Activated CD8-positive, alpha-beta memory T cell treated with anti-CD3 and anti-CD28 coated beads, Interleukin-2, amount 10 ng/mL, durations not matched to agents 7 days and 5 days (primary cell): ENCODE results near the gene SLC9A9. TPM values are rescaled to one million over a fixed set of nuclear protein-coding genes. Genes with fewer than 3 reads are reported as not detected.

Experiments
- ATAC-seq: fragments of 150-1000 bp; cut with Tn5 transposase; one replicate; pipeline ENCODE4 v1.10.0; 2021; ENCODE audit warnings: moderate library complexity
- CTCF ChIA-PET: fragments of 350-600 bp; sonication (Branson Sonifier 250); formaldehyde crosslinking; loops from one replicate; lab custom pipeline; 2021; ENCODE audit warnings: antibody characterized with exemption; lab: Charles Lee
- DNase-seq: peaks from one replicate; pipeline ENCODE4 v3.0.0-alpha.2; 2020
- H3K27ac Mint-ChIP-seq: one replicate; pipeline ENCODE4 v1.8.0; 2021; ENCODE audit warnings: mild to moderate bottlenecking, mixed read lengths
- H3K27me3 Mint-ChIP-seq: one replicate; pipeline ENCODE4 v1.8.0; 2021; ENCODE audit warnings: mixed read lengths
- H3K36me3 Mint-ChIP-seq: one replicate; pipeline ENCODE4 v1.8.0; 2021; ENCODE audit warnings: mild to moderate bottlenecking, mixed read lengths
- H3K4me1 Mint-ChIP-seq: one replicate; pipeline ENCODE4 v1.8.0; 2021; ENCODE audit warnings: mixed read lengths
- H3K4me3 Mint-ChIP-seq: one replicate; pipeline ENCODE4 v1.8.0; 2021; ENCODE audit warnings: mild to moderate bottlenecking, moderate library complexity, mixed read lengths
- H3K9me3 Mint-ChIP-seq: one replicate; pipeline ENCODE4 v1.8.0; 2022; ENCODE audit warnings: low read depth, mixed read lengths
- total RNA-seq, 2 experiments: library from RNA; stranded (reverse); gene quantifications; one replicate each; pipeline ENCODE4 v1.2.3, GENCODE V29; 2021

Gene SLC9A9
- total RNA-seq, 2 experiments from 2014 or later: 6.8 to 10.8 TPM

- H3K9me3 Mint-ChIP-seq: no peaks in the 10 kb centered on the region
- CTCF ChIA-PET: no interaction called here
- H3K36me3 Mint-ChIP-seq: no peaks in the 10 kb centered on the region
- DNase-seq: no peak
- no peaks in the 10 kb centered on the region for H3K4me1 Mint-ChIP-seq
- H3K27me3 Mint-ChIP-seq: no peaks in the 10 kb centered on the region
- no peak overlapping the region for H3K4me3 Mint-ChIP-seq
- H3K27ac Mint-ChIP-seq: no peak overlapping the region
- no peak for ATAC-seq
Measured at GRCh38 chr3:143241481-143241951, 606.8 kb downstream of the SLC9A9 start.

GRCh38 chr3:143240886-143241285, 607.4 kb downstream of the SLC9A9 start:
- Mint-ChIP-seq H3K27me3 (no peaks in the 10 kb centered on the region), H3K27ac (no peak overlapping the region), H3K4me1 (no peaks in the 10 kb centered on the region), H3K4me3 (no peak overlapping the region), H3K9me3 (no peaks in the 10 kb centered on the region), H3K36me3 (no peaks in the 10 kb centered on the region)
- ATAC-seq: no peak
- CTCF ChIA-PET: no interaction called here
- DNase-seq: no peak

- H3K4me1 Mint-ChIP-seq: no peaks in the 10 kb centered on the region
- CTCF ChIA-PET: no interaction called here
- no peaks in the 10 kb centered on the region for H3K27me3 Mint-ChIP-seq
- DNase-seq (no peak), ATAC-seq (no peak)
- H3K4me3 Mint-ChIP-seq: no peak overlapping the region
- no peaks in the 10 kb centered on the region for H3K36me3 Mint-ChIP-seq
- H3K27ac Mint-ChIP-seq: no peak overlapping the region
- H3K9me3 Mint-ChIP-seq: no peaks in the 10 kb centered on the region
Measured at GRCh38 chr3:143239031-143239430, 609.2 kb downstream of the SLC9A9 start.

- DNase-seq (no peak), ATAC-seq (no peak)
- Mint-ChIP-seq H3K4me3 (no peak overlapping the region), H3K27ac (no peak overlapping the region), H3K4me1 (no peaks in the 10 kb centered on the region), H3K27me3 (no peaks in the 10 kb centered on the region), H3K36me3 (no peaks in the 10 kb centered on the region), H3K9me3 (no peaks in the 10 kb centered on the region)
- CTCF ChIA-PET: interaction anchor here (1.2 kb wide), 1 partner anchor 116 kb away, joined by 3 read pairs; no protein-coding TSS in a partner anchor
Measured at GRCh38 chr3:143237077-143237627, 611.1 kb downstream of the SLC9A9 start.

- no peak for DNase-seq
- no peak overlapping the region for H3K27ac Mint-ChIP-seq
- no peaks in the 10 kb centered on the region for H3K4me1 Mint-ChIP-seq
- H3K4me3 Mint-ChIP-seq: no peak overlapping the region
- H3K36me3 Mint-ChIP-seq: no peaks in the 10 kb centered on the region
- CTCF ChIA-PET: interaction anchor here (1.2 kb wide), 1 partner anchor 115 kb away, joined by 3 read pairs; no protein-coding TSS in a partner anchor
- no peaks in the 10 kb centered on the region for H3K27me3 Mint-ChIP-seq
- no peaks in the 10 kb centered on the region for H3K9me3 Mint-ChIP-seq
- ATAC-seq: no peak
Measured at GRCh38 chr3:143236226-143236964, 611.9 kb downstream of the SLC9A9 start.

- ATAC-seq: no peak
- no peak overlapping the region for H3K4me3 Mint-ChIP-seq
- no peaks in the 10 kb centered on the region for H3K36me3 Mint-ChIP-seq
- H3K27ac Mint-ChIP-seq: no peak overlapping the region
- no peak for DNase-seq
- H3K27me3 Mint-ChIP-seq: no peaks in the 10 kb centered on the region
- CTCF ChIA-PET: interaction anchor here (1.2 kb wide), 1 partner anchor 115 kb away, joined by 3 read pairs; no protein-coding TSS in a partner anchor
- no peaks in the 10 kb centered on the region for H3K4me1 Mint-ChIP-seq
- H3K9me3 Mint-ChIP-seq: no peaks in the 10 kb centered on the region
Measured at GRCh38 chr3:143235614-143236204, 612.6 kb downstream of the SLC9A9 start.

GRCh38 chr3:143234526-143234925, 613.7 kb downstream of the SLC9A9 start:
- Mint-ChIP-seq H3K9me3 (no peaks in the 10 kb centered on the region), H3K4me1 (no peaks in the 10 kb centered on the region), H3K27ac (no peak overlapping the region), H3K36me3 (no peaks in the 10 kb centered on the region), H3K4me3 (no peak overlapping the region), H3K27me3 (no peaks in the 10 kb centered on the region)
- DNase-seq: no peak
- CTCF ChIA-PET: no interaction called here
- no peak for ATAC-seq

GRCh38 chr3:143232981-143233380, 615.3 kb downstream of the SLC9A9 start:
- Mint-ChIP-seq H3K4me3 (no peak overlapping the region), H3K36me3 (no peaks in the 10 kb centered on the region), H3K27ac (no peak overlapping the region), H3K27me3 (no peaks in the 10 kb centered on the region), H3K4me1 (no peaks in the 10 kb centered on the region), H3K9me3 (no peaks in the 10 kb centered on the region)
- CTCF ChIA-PET: no interaction called here
- DNase-seq (no peak), ATAC-seq (no peak)

GRCh38 chr3:143228405-143228804, 619.9 kb downstream of the SLC9A9 start:
- H3K27me3 Mint-ChIP-seq: no peaks in the 10 kb centered on the region
- H3K27ac Mint-ChIP-seq: no peak overlapping the region
- CTCF ChIA-PET: no interaction called here
- ATAC-seq: no peak
- DNase-seq: no peak
- H3K9me3 Mint-ChIP-seq: no peaks in the 10 kb centered on the region
- no peaks in the 10 kb centered on the region for H3K36me3 Mint-ChIP-seq
- H3K4me3 Mint-ChIP-seq: no peak overlapping the region
- no peaks in the 10 kb centered on the region for H3K4me1 Mint-ChIP-seq

GRCh38 chr3:143226678-143227291, 621.5 kb downstream of the SLC9A9 start:
- CTCF ChIA-PET: no interaction called here
- no peaks in the 10 kb centered on the region for H3K4me1 Mint-ChIP-seq
- DNase-seq: no peak
- H3K27me3 Mint-ChIP-seq: peaks cover 2% of the 10 kb centered on the region
- H3K27ac Mint-ChIP-seq: no peak overlapping the region
- no peak overlapping the region for H3K4me3 Mint-ChIP-seq
- ATAC-seq: no peak
- H3K9me3 Mint-ChIP-seq: no peaks in the 10 kb centered on the region
- H3K36me3 Mint-ChIP-seq: no peaks in the 10 kb centered on the region

- no peaks in the 10 kb centered on the region for H3K36me3 Mint-ChIP-seq
- H3K9me3 Mint-ChIP-seq: no peaks in the 10 kb centered on the region
- no peak for ATAC-seq
- peaks cover 2% of the 10 kb centered on the region for H3K27me3 Mint-ChIP-seq
- H3K4me1 Mint-ChIP-seq: no peaks in the 10 kb centered on the region
- no peak overlapping the region for H3K4me3 Mint-ChIP-seq
- no peak overlapping the region for H3K27ac Mint-ChIP-seq
- CTCF ChIA-PET: no interaction called here
- DNase-seq: no peak
Measured at GRCh38 chr3:143224716-143225115, 623.6 kb downstream of the SLC9A9 start.

GRCh38 chr3:143222981-143223380, 625.3 kb downstream of the SLC9A9 start:
- H3K27ac Mint-ChIP-seq: no peak overlapping the region
- no peak for DNase-seq
- no peak overlapping the region for H3K4me3 Mint-ChIP-seq
- no peaks in the 10 kb centered on the region for H3K36me3 Mint-ChIP-seq
- no peaks in the 10 kb centered on the region for H3K4me1 Mint-ChIP-seq
- ATAC-seq: no peak
- CTCF ChIA-PET: no interaction called here
- peaks cover 2% of the 10 kb centered on the region for H3K27me3 Mint-ChIP-seq
- H3K9me3 Mint-ChIP-seq: no peaks in the 10 kb centered on the region

- Mint-ChIP-seq H3K36me3 (no peaks in the 10 kb centered on the region), H3K27me3 (peaks cover 2% of the 10 kb centered on the region), H3K9me3 (no peaks in the 10 kb centered on the region), H3K4me1 (no peaks in the 10 kb centered on the region), H3K27ac (no peak overlapping the region), H3K4me3 (no peak overlapping the region)
- ATAC-seq (no peak), DNase-seq (no peak)
- CTCF ChIA-PET: no interaction called here
Measured at GRCh38 chr3:143222505-143222904, 625.8 kb downstream of the SLC9A9 start.
